ENCODE measurements around the gene B9D2.
"Not testable (repeated sequence)": the region's sequence is repeated elsewhere in the genome, so short reads cannot be mapped to it uniquely, and the experiment has no call there.

The B9D2 gene

GRCh38 chr19:41386442-41386841 is 22.5 kb upstream of the B9D2 start:
- DNase-seq (ENCODE audit: low spot score) = no peak

- no peak for DNase-seq (ENCODE audit: low spot score)
These were observed 20.4 kb upstream of the B9D2 start for GRCh38 chr19:41384351-41384750.

GRCh38 chr19:41381536-41381935 is 17.6 kb upstream of the B9D2 start:
- not testable (repeated sequence) for DNase-seq (ENCODE audit: low spot score)

GRCh38 chr19:41377977-41378709 is 14.2 kb upstream of the B9D2 start:
- no peak for DNase-seq (ENCODE audit: low spot score)

- DNase-seq (ENCODE audit: low spot score) = no peak
These were observed 13.0 kb upstream of the B9D2 start for GRCh38 chr19:41376998-41377365.

GRCh38 chr19:41376241-41376997 is 12.5 kb upstream of the B9D2 start, which contains the start of gene TMEM91:
Gene TMEM91, plus strand, starts transcription at chr19:41376533. Its CDS starts 1,777 bp downstream, at chr19:41378310.
- DNase-seq (ENCODE audit: low spot score) = no peak

- DNase-seq (ENCODE audit: low spot score) = no peak
These were observed 10.0 kb upstream of the B9D2 start for GRCh38 chr19:41373993-41374392.

GRCh38 chr19:41372501-41372900 is 8.6 kb upstream of the B9D2 start:
- DNase-seq (ENCODE audit: low spot score) = no peak

GRCh38 chr19:41371541-41371940 is 7.6 kb upstream of the B9D2 start:
- no peak for DNase-seq (ENCODE audit: low spot score)

GRCh38 chr19:41371119-41371518 is 7.2 kb upstream of the B9D2 start:
- not testable (repeated sequence) for DNase-seq (ENCODE audit: low spot score)

- no peak for DNase-seq (ENCODE audit: low spot score)
These were observed 5.8 kb upstream of the B9D2 start for GRCh38 chr19:41369769-41370168.

GRCh38 chr19:41367848-41368301 is 3.9 kb upstream of the B9D2 start:
- no peak for DNase-seq (ENCODE audit: low spot score)

GRCh38 chr19:41366089-41366488 is 2.1 kb upstream of the B9D2 start:
- DNase-seq (ENCODE audit: low spot score) = no peak

- DNase-seq (ENCODE audit: low spot score) = no peak
These were observed 809 bp upstream of the B9D2 start for GRCh38 chr19:41364524-41365391.

GRCh38 chr19:41363371-41363752 is 587 bp downstream of the B9D2 start:
- DNase-seq (ENCODE audit: low spot score) = no peak

- no peak for DNase-seq (ENCODE audit: low spot score)
These were observed 1.7 kb downstream of the B9D2 start for GRCh38 chr19:41362143-41362847.

- no peak for DNase-seq (ENCODE audit: low spot score)
These were observed 4.2 kb downstream of the B9D2 start for GRCh38 chr19:41359741-41360140.

GRCh38 chr19:41357746-41358145 is 6.2 kb downstream of the B9D2 start:
- no peak for DNase-seq (ENCODE audit: low spot score)

- DNase-seq (ENCODE audit: low spot score) = no peak
These were observed 6.8 kb downstream of the B9D2 start for GRCh38 chr19:41356984-41357739.

GRCh38 chr19:41355802-41356201 is 8.1 kb downstream of the B9D2 start:
- no peak for DNase-seq (ENCODE audit: low spot score)

- no peak for DNase-seq (ENCODE audit: low spot score)
These were observed 8.9 kb downstream of the B9D2 start for GRCh38 chr19:41355035-41355434.
